OCI-LY3 (cell line): ENCODE results near the gene ZNF283.
"Not testable (repeated sequence)": the region's sequence is repeated elsewhere in the genome, so short reads cannot be mapped to it uniquely, and the experiment has no call there.

Source experiments
- CTCF ChIP-seq: fragments of 200-600, 300-600 bp; sonication (generic); IDR thresholded peaks from 2 replicates; pipeline ENCODE4 v1.5.1; 2014; ENCODE audit warnings: antibody characterized with exemption, low read length, low read depth
- EZH2phosphoT487 ChIP-seq: fragments of 200-600 bp; shearing (Covaris generic); IDR thresholded peaks from 2 replicates; pipeline ENCODE4 v1.6.1; 2018; ENCODE audit warnings: antibody characterized with exemption, mixed run types, low read depth

GRCh38 chr19:43866923-43867322, 39.8 kb downstream of the ZNF283 start:
- TF ChIP-seq CTCF, EZH2phosphoT487: not testable (repeated sequence)
